ENCODE measurements around the gene SLAMF1.
"Not testable (repeated sequence)": the region's sequence is repeated elsewhere in the genome, so short reads cannot be mapped to it uniquely, and the experiment has no call there.

SLAMF1 gene

DNA sequence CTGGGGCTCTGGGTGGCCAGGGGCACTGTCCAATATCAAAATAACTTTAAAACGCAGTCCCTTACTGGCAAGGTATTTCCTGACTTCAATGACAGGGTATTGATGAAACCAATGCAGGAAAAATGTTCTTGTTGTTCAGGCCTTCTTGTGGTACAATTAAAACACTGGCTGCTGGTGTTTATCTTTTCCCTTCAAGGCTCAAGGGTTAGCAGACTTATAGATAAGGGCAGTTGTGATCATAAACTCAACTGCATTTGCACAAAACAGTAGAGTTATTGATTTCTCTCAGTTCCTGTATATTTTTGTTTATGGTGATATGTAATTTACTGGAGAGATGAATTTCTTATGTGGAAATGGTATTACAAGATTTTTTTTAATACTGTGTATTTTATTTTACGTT, 64.9 kb downstream of the SLAMF1 start:
- peaks cover 8% of the 10 kb centered on the region for H3K36me3 Mint-ChIP-seq
- H3K4me3 Mint-ChIP-seq = peak overlapping the region; percentile 8
- H3K4me1 Mint-ChIP-seq (ENCODE audit: low read depth) = peaks cover 80% of the 10 kb centered on the region
- peak overlapping the region; percentile 67 for H3K27ac Mint-ChIP-seq
- no peaks in the 10 kb centered on the region for H3K27me3 Mint-ChIP-seq
- H3K9me3 Mint-ChIP-seq (ENCODE audit: low read depth) = no peaks in the 10 kb centered on the region

DNA sequence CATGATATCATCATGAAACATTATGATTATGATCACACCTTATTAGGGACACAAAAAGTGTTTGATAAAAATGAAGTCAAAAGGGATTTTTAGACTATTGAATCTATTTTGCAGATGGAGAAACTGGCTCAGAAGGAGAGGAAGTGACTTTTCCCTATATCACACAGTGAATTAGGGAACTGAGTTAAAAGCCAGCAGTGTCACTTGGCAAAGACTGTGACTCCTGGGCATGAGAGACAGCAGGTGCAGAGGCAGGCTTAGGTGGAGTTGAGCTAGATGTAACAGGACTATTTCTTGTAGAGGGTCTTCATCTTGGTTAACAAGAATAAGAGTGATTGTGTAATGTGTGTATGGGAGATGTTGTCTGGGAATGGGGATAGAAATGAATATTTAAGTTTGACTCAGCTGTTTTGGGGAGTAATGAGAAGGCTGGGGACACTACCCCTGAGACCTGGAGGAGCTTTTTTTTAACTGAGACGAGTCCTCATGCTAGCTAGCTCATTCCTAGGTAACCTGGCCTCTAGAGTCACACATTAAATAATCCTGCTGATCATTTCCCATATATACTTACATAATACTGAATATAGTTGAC, 66.5 kb downstream of the SLAMF1 start:
- Mint-ChIP-seq H3K4me1 (ENCODE audit: low read depth) (peaks cover 90% of the 10 kb centered on the region), H3K27ac (peak overlapping the region; percentile 87), H3K4me3 (peak overlapping the region; percentile 36), H3K27me3 (no peaks in the 10 kb centered on the region), H3K9me3 (ENCODE audit: low read depth) (no peaks in the 10 kb centered on the region), H3K36me3 (peaks cover 8% of the 10 kb centered on the region)

DNA sequence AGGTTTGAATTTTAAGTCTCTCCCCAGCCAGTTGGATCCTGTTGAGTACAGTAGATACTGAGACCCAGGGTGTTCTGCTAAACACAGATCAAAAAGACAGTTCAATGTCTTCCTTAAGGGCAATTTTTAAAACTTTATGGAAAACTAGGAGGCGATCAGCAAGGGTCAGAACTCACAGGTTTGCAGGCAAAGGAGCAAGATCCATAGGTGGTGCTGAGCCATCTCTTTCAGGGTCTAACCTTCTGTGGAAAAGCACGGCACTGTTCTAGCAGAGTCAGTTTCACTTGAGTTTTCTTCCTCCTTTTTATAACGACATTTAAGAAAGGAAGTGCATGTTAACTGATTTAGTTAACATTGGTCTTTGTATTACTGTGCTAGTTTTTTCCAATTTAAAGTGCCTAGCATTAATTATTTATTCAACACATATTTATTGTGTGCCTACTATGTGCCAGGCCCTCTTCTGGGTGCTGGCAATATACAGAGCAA, 67.6 kb downstream of the SLAMF1 start, which contains the start of gene CD84:
CD84 (minus strand) TSS at position 281 of the 486 bp plus-strand sequence; CDS start at position 222, 59 bp downstream.
- H3K36me3 Mint-ChIP-seq = peaks cover 8% of the 10 kb centered on the region
- H3K27ac Mint-ChIP-seq = peak within 1 kb of the TSS; percentile 98
- no peaks in the 10 kb centered on the region for H3K27me3 Mint-ChIP-seq
- H3K4me3 Mint-ChIP-seq = peak within 1 kb of the TSS; percentile 87
- H3K4me1 Mint-ChIP-seq (ENCODE audit: low read depth) = peaks cover 92% of the 10 kb centered on the region
- H3K9me3 Mint-ChIP-seq (ENCODE audit: low read depth) = no peaks in the 10 kb centered on the region

DNA sequence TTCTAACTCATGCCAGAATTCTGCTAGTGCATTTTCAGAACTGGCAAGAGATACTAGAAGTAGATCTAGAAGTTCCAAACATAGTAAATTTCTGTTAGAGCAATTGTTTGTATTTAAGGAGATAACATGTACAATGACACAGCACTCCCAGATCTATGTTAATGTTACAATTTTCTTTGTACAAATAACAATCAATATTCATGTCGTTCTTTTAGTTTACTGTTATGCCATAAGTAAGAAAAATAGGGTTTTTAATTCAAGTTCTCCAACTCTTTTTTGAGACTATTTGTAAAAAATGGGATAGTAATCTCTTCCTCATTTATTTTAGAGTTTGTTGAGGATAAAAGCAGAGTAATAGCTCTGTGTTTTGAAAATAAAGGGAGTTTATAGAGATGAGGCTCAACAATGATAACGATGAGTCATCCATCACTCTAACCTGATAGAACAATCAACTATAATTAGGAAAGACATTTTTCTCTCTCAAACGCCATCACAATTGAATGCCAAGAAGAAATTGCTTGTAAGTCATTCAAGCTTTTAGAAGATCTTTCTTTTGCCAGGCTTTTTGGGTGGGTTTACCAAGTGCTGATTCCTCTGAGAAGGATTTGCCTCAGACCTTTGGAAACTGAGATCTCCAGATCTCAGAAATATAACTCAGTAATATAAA, 68.2 kb downstream of the SLAMF1 start:
- H3K36me3 Mint-ChIP-seq = peaks cover 8% of the 10 kb centered on the region
- peak overlapping the region; percentile 98 for H3K27ac Mint-ChIP-seq
- H3K4me3 Mint-ChIP-seq = peak overlapping the region; percentile 87
- no peaks in the 10 kb centered on the region for H3K27me3 Mint-ChIP-seq
- peaks cover 92% of the 10 kb centered on the region for H3K4me1 Mint-ChIP-seq (ENCODE audit: low read depth)
- no peaks in the 10 kb centered on the region for H3K9me3 Mint-ChIP-seq (ENCODE audit: low read depth)

DNA sequence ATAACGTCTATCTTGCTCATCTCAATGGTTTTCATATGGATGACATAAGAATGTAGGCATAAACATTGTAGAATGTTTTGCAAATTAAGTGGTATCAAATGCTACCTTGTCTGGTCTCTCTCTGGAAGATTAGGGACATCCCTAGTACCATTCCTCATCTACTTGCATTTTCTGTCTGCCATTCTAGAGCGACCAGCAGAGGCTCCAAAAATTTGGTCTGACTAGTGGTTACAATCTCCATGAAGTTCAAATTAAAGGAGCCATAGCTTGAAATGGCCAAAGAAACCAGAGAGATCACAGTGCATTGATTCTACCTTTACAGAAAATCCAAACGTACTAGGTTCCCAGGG, 68.7 kb downstream of the SLAMF1 start:
- H3K9me3 Mint-ChIP-seq (ENCODE audit: low read depth) = no peaks in the 10 kb centered on the region
- peak overlapping the region; percentile 98 for H3K27ac Mint-ChIP-seq
- peaks cover 92% of the 10 kb centered on the region for H3K4me1 Mint-ChIP-seq (ENCODE audit: low read depth)
- H3K27me3 Mint-ChIP-seq = no peaks in the 10 kb centered on the region
- H3K4me3 Mint-ChIP-seq = peak overlapping the region; percentile 87
- H3K36me3 Mint-ChIP-seq = peaks cover 5% of the 10 kb centered on the region

DNA sequence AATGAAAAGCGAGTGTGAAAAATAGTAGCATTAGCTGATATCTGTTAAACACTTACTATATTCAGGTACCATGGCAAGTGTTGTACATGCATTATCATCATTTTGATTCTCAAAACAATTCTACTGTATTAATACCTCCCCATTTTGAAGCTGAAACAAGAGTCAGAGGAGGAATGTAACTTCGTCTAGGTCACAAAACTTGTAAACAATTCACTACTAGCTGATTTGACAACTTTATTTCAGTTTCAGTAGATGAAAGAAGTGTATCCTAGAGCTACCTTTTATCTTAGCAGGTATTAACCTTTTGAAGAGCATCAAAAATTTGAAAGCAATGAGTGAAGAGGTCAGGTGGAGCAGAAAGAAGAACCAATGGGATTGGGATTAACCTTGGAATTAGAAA, 69.2 kb downstream of the SLAMF1 start:
- peaks cover 94% of the 10 kb centered on the region for H3K4me1 Mint-ChIP-seq (ENCODE audit: low read depth)
- peaks cover 2% of the 10 kb centered on the region for H3K36me3 Mint-ChIP-seq
- H3K27ac Mint-ChIP-seq = peak overlapping the region; percentile 98
- no peaks in the 10 kb centered on the region for H3K27me3 Mint-ChIP-seq
- no peaks in the 10 kb centered on the region for H3K9me3 Mint-ChIP-seq (ENCODE audit: low read depth)
- peak overlapping the region; percentile 87 for H3K4me3 Mint-ChIP-seq

DNA sequence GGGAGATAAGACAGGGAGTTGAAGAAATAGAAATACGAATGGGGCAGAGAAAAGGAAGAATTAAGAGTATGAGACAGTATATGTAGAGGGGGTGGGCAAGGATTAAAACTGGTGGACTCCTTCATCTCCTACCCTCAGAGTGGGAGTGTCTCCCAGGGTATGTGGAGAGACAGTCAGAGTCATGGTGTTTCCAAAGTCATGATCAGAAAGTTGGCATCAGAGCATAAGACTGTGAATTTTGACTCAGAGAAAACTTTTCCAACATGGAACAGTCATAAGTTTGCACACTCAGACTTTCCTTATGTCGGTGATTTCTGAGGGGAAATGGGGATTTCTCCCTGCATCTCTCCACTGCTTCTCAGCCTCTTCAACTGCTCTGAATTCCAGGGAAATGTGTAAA, 70.0 kb downstream of the SLAMF1 start:
- H3K4me3 Mint-ChIP-seq = peak overlapping the region; percentile 87
- peaks cover 6% of the 10 kb centered on the region for H3K36me3 Mint-ChIP-seq
- no peaks in the 10 kb centered on the region for H3K27me3 Mint-ChIP-seq
- H3K9me3 Mint-ChIP-seq (ENCODE audit: low read depth) = no peaks in the 10 kb centered on the region
- peak overlapping the region; percentile 98 for H3K27ac Mint-ChIP-seq
- peaks cover 97% of the 10 kb centered on the region for H3K4me1 Mint-ChIP-seq (ENCODE audit: low read depth)

DNA sequence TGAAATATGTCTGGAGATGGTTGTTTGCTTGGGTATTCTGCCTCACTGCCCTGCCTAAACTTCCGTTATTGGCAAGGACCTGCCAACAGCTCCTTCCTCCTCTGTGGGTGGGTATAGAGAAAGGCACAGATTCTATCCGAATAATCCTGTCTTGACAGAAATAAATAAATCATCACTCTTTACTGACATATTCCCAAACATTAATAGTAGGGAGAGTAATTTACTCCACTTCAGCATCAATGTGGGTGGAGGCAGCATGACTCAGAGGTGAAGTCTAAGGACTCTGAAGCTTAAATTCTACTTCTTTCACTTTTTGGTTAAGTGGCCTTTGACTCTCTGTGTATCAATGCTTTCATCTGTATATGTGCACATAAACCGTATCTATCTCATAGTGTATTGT, 70.5 kb downstream of the SLAMF1 start:
- H3K27me3 Mint-ChIP-seq = no peaks in the 10 kb centered on the region
- H3K9me3 Mint-ChIP-seq (ENCODE audit: low read depth) = peaks cover under 1% of the 10 kb centered on the region
- H3K36me3 Mint-ChIP-seq = peaks cover 8% of the 10 kb centered on the region
- peaks cover 96% of the 10 kb centered on the region for H3K4me1 Mint-ChIP-seq (ENCODE audit: low read depth)
- H3K4me3 Mint-ChIP-seq = peak overlapping the region; percentile 87
- peak overlapping the region; percentile 98 for H3K27ac Mint-ChIP-seq

DNA sequence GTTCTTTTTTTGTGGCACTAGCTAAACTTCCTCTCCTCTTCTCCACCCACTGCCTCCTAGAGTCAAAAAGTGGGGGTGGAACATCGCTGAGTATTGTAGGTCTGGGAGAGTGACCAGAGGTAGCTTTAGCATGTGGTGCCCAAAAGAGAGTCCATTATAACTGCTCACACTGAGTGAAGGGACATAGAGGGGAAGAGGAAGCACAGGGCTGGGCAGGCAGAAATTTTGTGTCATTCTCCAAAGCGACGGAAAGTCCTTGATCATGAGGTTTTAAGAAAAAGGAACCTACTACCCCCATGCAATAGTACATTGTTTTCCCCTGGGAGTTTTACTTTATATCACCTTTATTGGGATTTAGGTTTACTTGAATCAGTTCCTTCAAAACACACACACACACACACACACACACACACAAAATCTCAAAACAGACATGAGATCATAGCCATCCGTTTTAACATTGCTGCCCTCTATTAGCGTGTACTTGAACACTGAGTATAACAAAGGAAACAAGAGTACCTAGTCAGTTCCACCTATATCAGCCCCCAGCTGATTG, 71.7 kb downstream of the SLAMF1 start:
- H3K4me3 Mint-ChIP-seq = peak overlapping the region; percentile 87
- H3K4me1 Mint-ChIP-seq (ENCODE audit: low read depth) = peaks cover 96% of the 10 kb centered on the region
- peaks cover 15% of the 10 kb centered on the region for H3K36me3 Mint-ChIP-seq
- H3K9me3 Mint-ChIP-seq (ENCODE audit: low read depth) = peaks cover 6% of the 10 kb centered on the region
- H3K27me3 Mint-ChIP-seq = no peaks in the 10 kb centered on the region
- H3K27ac Mint-ChIP-seq = peak overlapping the region; percentile 98

DNA sequence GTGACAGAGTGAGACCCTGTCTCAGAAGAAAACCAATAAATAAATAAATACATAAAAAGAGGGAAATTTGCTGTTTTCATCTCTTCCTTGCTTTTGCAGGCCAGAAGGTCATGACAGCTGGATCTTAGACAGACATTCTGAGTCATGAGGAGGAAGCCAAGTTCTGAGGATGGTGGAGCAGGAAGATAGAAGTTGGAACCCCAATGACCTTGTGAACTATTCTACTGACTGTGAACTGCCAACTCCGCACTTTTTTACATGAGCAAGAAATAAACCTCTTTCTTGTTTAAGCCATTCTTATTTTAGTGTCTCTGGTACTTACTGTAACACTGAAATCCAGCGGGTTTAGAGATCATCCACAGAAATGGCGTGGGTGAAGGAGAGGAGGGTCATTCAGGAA, 76.0 kb downstream of the SLAMF1 start:
- H3K4me3 Mint-ChIP-seq = peak overlapping the region; percentile 58
- H3K27me3 Mint-ChIP-seq = no peaks in the 10 kb centered on the region
- peaks cover 97% of the 10 kb centered on the region for H3K4me1 Mint-ChIP-seq (ENCODE audit: low read depth)
- peak overlapping the region; percentile 98 for H3K27ac Mint-ChIP-seq
- H3K9me3 Mint-ChIP-seq (ENCODE audit: low read depth) = peaks cover 6% of the 10 kb centered on the region
- H3K36me3 Mint-ChIP-seq = peaks cover 23% of the 10 kb centered on the region

DNA sequence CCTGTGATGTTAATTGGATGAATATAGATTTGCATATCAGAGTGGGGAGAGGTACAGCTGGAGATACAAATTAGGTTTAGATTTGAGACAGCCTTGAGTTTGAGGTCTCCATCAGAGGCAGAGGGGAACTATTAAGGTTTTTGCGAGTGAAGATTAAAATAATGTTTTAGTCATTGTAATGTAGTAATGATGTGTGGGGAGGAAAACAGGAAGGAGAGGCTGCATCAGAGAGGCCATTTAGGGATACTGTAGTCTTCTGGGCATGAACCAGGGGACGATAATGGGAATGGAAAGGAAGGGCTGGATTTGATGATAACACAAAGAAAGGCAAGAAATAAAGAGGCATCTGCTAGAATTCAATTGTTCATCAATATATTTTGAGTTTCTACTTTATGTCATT, 77.0 kb downstream of the SLAMF1 start:
- Mint-ChIP-seq H3K9me3 (ENCODE audit: low read depth) (peaks cover 6% of the 10 kb centered on the region), H3K4me1 (ENCODE audit: low read depth) (peaks cover 97% of the 10 kb centered on the region), H3K27ac (peak overlapping the region; percentile 98), H3K4me3 (peak overlapping the region; percentile 22), H3K27me3 (no peaks in the 10 kb centered on the region), H3K36me3 (peaks cover 25% of the 10 kb centered on the region)

DNA sequence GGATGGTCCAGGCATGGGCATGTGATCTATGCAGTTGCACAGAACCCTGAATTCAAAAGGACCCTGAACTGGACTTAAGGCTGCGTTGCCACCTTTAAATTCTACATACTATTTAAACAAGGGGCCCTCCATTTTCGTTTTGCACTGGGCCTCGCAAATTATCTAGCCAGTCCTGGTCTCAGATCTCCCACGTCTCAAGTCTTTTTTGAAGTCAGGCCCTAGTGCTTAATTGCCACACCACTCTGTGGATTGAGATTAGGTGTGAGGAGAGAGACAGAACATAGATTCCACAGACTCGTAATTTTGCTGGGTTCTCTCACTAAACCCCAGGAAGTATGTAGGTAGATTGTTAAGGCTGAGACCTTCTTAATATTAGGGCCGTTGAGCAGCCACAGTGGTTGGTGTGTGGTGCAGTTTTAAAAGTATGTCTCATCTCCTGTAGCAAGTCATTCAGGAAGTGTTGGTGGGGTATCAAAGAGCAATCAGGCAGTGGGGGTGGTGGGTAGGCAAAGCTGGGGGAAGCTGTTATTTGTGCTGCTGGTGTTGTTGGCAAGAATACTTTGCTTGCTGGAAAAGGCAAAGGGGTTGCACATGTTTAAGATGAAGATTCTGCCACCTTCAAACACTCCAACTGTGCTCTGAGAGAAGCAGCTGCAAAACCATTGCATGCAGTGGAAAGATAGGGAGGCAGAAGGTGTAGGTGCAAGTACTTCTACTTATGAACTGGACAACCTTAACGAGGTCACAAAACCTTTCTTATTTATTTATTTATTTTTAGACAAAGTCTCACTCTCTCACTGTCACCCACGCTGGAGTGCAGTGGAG, 78.8 kb downstream of the SLAMF1 start:
- peaks cover 96% of the 10 kb centered on the region for H3K4me1 Mint-ChIP-seq (ENCODE audit: low read depth)
- peaks cover 36% of the 10 kb centered on the region for H3K36me3 Mint-ChIP-seq
- H3K4me3 Mint-ChIP-seq = peak overlapping the region; percentile 72
- no peaks in the 10 kb centered on the region for H3K27me3 Mint-ChIP-seq
- H3K9me3 Mint-ChIP-seq (ENCODE audit: low read depth) = peaks cover 6% of the 10 kb centered on the region
- H3K27ac Mint-ChIP-seq = peak overlapping the region; percentile 98

DNA sequence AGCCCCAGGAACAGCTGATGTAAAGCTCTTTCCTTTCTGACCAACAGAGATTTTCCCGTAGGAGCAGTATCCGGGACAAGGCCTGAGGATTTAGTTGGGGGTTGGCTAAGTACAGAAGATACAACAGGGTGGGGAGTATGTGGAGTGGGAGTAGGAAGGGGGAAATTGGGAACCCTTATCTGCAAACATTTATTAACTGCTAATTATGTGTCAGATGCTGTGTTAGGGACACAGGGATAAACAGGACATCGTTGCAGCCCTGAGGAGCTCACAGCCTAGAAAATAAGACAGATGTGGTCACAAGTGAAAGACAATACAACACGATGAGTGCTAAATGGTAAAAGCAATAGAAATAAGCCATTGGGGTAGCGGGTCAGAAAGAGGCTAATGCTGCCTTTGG, 79.5 kb downstream of the SLAMF1 start:
- peak overlapping the region; percentile 72 for H3K4me3 Mint-ChIP-seq
- peak overlapping the region; percentile 98 for H3K27ac Mint-ChIP-seq
- H3K9me3 Mint-ChIP-seq (ENCODE audit: low read depth) = peaks cover 6% of the 10 kb centered on the region
- H3K36me3 Mint-ChIP-seq = peaks cover 39% of the 10 kb centered on the region
- no peaks in the 10 kb centered on the region for H3K27me3 Mint-ChIP-seq
- peaks cover 95% of the 10 kb centered on the region for H3K4me1 Mint-ChIP-seq (ENCODE audit: low read depth)

DNA sequence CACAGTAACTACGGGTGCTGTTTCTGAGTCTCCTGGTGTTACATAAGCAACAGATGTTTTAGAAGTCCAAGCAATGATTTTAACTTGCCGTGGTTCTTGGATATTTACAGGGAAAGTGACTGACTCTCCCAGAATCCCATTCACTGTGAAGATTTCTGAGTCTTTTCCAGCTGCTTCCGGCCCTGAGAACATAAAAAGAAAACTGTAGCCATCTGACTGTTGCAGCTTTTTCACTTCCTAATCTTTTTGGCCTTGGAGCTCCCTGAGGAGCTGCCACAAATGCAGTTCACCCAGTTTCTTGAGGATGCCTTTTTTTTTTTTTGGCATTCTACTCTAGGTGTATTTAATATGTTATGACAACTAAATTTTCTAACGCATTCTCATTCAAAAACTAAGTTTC, 81.3 kb downstream of the SLAMF1 start:
- Mint-ChIP-seq H3K27me3 (no peaks in the 10 kb centered on the region), H3K4me1 (ENCODE audit: low read depth) (peaks cover 96% of the 10 kb centered on the region), H3K36me3 (peaks cover 27% of the 10 kb centered on the region), H3K9me3 (ENCODE audit: low read depth) (no peaks in the 10 kb centered on the region), H3K4me3 (peak overlapping the region; percentile 51), H3K27ac (peak overlapping the region; percentile 98)

DNA sequence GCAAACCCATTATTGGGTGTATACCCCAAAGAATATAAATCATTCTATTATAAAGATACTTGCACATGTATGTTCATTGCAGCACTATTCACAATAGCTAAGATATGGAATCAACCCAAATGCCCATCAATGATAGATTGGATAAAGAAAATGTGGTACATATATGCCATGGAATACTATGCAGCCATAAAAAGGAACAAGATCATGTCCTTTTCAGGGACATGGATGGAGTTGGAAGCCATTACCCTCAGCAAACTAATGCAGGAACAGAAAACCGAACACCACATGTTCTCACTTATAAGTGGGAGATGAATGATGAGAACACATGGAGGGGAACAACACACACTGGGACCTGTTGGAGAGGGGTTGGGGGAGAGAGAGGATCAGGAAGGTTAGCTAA, 83.6 kb downstream of the SLAMF1 start:
- H3K27ac Mint-ChIP-seq = peak overlapping the region; percentile 58
- H3K4me1 Mint-ChIP-seq (ENCODE audit: low read depth) = peaks cover 99% of the 10 kb centered on the region
- H3K27me3 Mint-ChIP-seq; H3K4me3 Mint-ChIP-seq; H3K9me3 Mint-ChIP-seq (ENCODE audit: low read depth): not testable (repeated sequence)
- H3K36me3 Mint-ChIP-seq = peaks cover 25% of the 10 kb centered on the region
